ENCODE measurements around the gene IL20RA. TPM values are rescaled to one million over a fixed set of nuclear protein-coding genes. Genes with fewer than 3 reads are reported as not detected.

The IL20RA gene
- total RNA-seq (2016; rRNA removed; fragmentation: Illumina TruSeq; extraction: Trizol): not detected in 2 replicates
- total RNA-seq (2016; cell fraction: cytosol; rRNA removed; fragmentation: Illumina TruSeq; extraction: Trizol; ENCODE audit: low read depth): not detected in 2 replicates
- not detected in 2 replicates for total RNA-seq (2016; cell fraction: insoluble cytoplasmic fraction; rRNA removed; fragmentation: Illumina TruSeq; extraction: Trizol)
- total RNA-seq (2016; cell fraction: membrane; rRNA removed; fragmentation: Illumina TruSeq; extraction: Trizol): not detected in 2 replicates
- not detected in 2 replicates for total RNA-seq (2016; cell fraction: nucleus; rRNA removed; fragmentation: Illumina TruSeq; extraction: Trizol)
- not detected in 2 replicates for polyA plus RNA-seq (2011; rRNA removed)
- polyA plus RNA-seq (2011; cell fraction: cytosol; rRNA removed): not detected in 2 replicates
- polyA plus RNA-seq (2011; cell fraction: nucleus; rRNA removed): not detected in 2 replicates
- not detected in 2 replicates for polyA plus RNA-seq (2012)
- polyA plus RNA-seq (2016; cell fraction: cytosol; fragmentation: Illumina TruSeq; extraction: Trizol; ENCODE audit: low read depth): not detected in 2 replicates
- not detected in 2 replicates for polyA plus RNA-seq (2016; cell fraction: insoluble cytoplasmic fraction; fragmentation: Illumina TruSeq; extraction: Trizol; ENCODE audit: low read depth)
- polyA plus RNA-seq (2016; cell fraction: membrane; fragmentation: Illumina TruSeq; extraction: Trizol; ENCODE audit: low read depth): not detected in 2 replicates
- polyA plus RNA-seq (2016; cell fraction: nucleus; fragmentation: Illumina TruSeq; extraction: Trizol; ENCODE audit: insufficient read depth, low read depth): not detected in 2 replicates
- polyA minus RNA-seq (2011; rRNA and poly(A)+ RNA removed; ENCODE audit: low replicate concordance): 2.0 TPM in 1 of 2 replicates, not detected in the other
- not detected in 2 replicates for polyA minus RNA-seq (2011; cell fraction: cytosol; rRNA and poly(A)+ RNA removed)
- not detected in 2 replicates for polyA minus RNA-seq (2011; cell fraction: nucleus; rRNA and poly(A)+ RNA removed)
- Bru-seq, nascent RNA: not detected
- BruChase-seq, experiment 1, labeled RNA remaining after a 6-hour chase: not detected
- not detected for BruChase-seq, experiment 2, labeled RNA remaining after a 2-hour chase
- long read RNA-seq, experiment 1: 0 reads
- long read RNA-seq, experiment 2: 0 reads

GRCh38 chr6:137044366-137045221 lies at the start of gene IL20RA:
Gene IL20RA, minus strand, starts transcription at chr6:137044965. Its CDS starts 237 bp downstream, at chr6:137044728.
- Histone ChIP-seq H3K4me3 (replicated peaks in 1 of 3; ENCODE audit: insufficient read depth in 1 of 3, low read depth in 2 of 3, low read length in 3 of 3) (peak within 1 kb of the TSS; percentile 18 to 57 (median 41); a peak in 3 of 6 replicates), H3K36me3 (replicated peaks in 1 of 2; ENCODE audit: control insufficient read depth in 1 of 2, insufficient read depth in 2 of 2, low read length in 2 of 2) (no peaks in the 10 kb centered on the region), H3K79me2 (ENCODE audit: insufficient read depth, low read length) (no peaks in the 10 kb centered on the region), H3K4me1 (ENCODE audit: insufficient read depth, low read length) (peaks cover 5% of the 10 kb centered on the region; the same call in 1 of the 2 replicates), H4K20me1 (ENCODE audit: insufficient read depth, low read length) (no peaks in the 10 kb centered on the region), H3K9ac (ENCODE audit: insufficient read depth, low read depth, low read length) (no peak within 1 kb of the TSS), H3K27ac (ENCODE audit: extremely low read length, insufficient read depth, low read length) (no peak within 1 kb of the TSS), H3K4me2 (ENCODE audit: low read depth, low read length) (peak within 1 kb of the TSS; percentile 63), H2AFZ (ENCODE audit: low read length) (no peak within 1 kb of the TSS), H3K9me3 (ENCODE audit: low read length) (no peaks in the 10 kb centered on the region), H3K27me3 (ENCODE audit: control insufficient read depth in 1 of 2, insufficient read depth in 2 of 2, low read length in 2 of 2) (peaks cover 0 to 49% of the 10 kb centered on the region in 2 experiments; a peak in 4 of 5 replicates)
- no peak for FAIRE-seq
- in situ Hi-C loops (cut with HindIII; ENCODE audit: extremely low pct_ligation_motif_present, low pct_unique_long_range_greater_than_20kb): no loop called here
- TF ChIP-seq ZBTB1 (CRISPR knock-in tag; IDR thresholded peaks at IDR 0.05; ENCODE audit: borderline replicate concordance): no peak
- no peak for TF ChIP-seq EEA1 (CRISPR knock-in tag; IDR thresholded peaks at IDR 0.05; ENCODE audit: borderline replicate concordance)
- TF ChIP-seq ZNF652 (CRISPR knock-in tag; IDR thresholded peaks at IDR 0.05; ENCODE audit: borderline replicate concordance, low read depth): no peak
- no peak for TF ChIP-seq SIX4 (CRISPR knock-in tag; IDR thresholded peaks at IDR 0.05)
- TF ChIP-seq RXRB (CRISPR knock-in tag; IDR thresholded peaks at IDR 0.05; ENCODE audit: borderline replicate concordance): no peak
- no peak for TF ChIP-seq RFX1 (IDR thresholded peaks at IDR 0.05)
- 0 out of 2 replicates have a peak, but pooled peaks have one; percentile 64 for TF ChIP-seq EZH2 (conservative IDR thresholded peaks at IDR 0.05; ENCODE audit: low read depth, low read length)
- no peak for TF ChIP-seq TFAP4 (IDR thresholded peaks at IDR 0.05; ENCODE audit: borderline replicate concordance, low read depth)
- TF ChIP-seq CHD2 (IDR thresholded peaks at IDR 0.05; ENCODE audit: low read depth, low read length): peak; percentile 2; the same call in 1 of the 2 replicates
- 68% methylated on average over 65 of the region's 83 CpGs for WGBS (ENCODE audit: low lambda C conversion rate)
- peak; percentile 76 for ATAC-seq
- ChIA-PET POLR2A (no interaction called here), CTCF (ENCODE audit: low intra/inter-chr PET ratio, low total read pairs) (no interaction called here)
- no peak for DNase-seq (ENCODE audit: low spot score)
- BruUV-seq (replicated peaks): no TSS peak
- intact Hi-C loops (cut with micrococcal nuclease; ENCODE audit: unreplicated experiment): no loop called here
